GM18502 (cell line): ENCODE measurements around the gene PRODH2.
"Not testable (repeated sequence)": the region's sequence is repeated elsewhere in the genome, so short reads cannot be mapped to it uniquely, and the experiment has no call there.

ENCODE experiments used
- ATAC-seq: cut with Tn5 transposase; IDR thresholded peaks from one replicate; pipeline ENCODE4 v1.9.1; 2021; ENCODE audit warnings: mild to moderate bottlenecking; ENCODE audit not compliant: unreplicated experiment, poor library complexity

Gene PRODH2

DNA sequence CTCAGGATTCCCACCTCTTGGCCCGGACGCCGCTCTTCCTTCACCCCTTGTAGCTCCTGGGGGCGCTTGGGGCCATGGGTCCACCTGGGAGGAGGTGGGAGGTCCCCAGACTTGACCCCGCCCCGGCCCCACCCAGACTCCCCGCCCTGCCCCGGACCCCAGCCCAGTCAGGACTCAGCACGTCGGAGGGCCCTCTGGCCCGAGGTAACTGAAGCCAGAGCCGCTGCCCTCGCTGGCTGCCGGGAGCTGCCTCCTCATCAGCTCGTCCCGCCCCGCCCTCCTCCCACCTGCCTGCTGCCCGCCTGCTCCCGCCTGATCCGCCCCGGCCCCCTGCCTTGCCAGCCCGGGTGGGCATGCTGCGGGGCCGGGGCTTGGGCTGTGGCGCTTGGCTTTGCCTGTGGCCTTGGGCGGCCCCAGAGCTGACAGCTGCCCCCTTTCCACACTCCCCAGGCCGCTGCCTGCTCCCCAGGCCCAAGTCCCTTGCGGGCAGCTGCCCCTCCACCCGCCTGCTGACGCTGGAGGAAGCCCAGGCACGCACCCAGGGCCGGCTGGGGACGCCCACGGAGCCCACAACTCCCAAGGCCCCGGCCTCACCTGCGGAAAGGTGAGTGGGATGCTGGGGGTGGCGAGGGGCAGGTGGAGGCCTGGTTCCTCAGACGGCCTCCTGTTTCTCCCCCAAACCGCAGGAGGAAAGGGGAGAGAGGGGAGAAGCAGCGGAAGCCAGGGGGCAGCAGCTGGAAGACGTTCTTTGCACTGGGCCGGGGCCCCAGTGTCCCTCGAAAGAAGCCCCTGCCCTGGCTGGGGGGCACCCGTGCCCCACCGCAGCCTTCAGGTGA lies 27.9 kb downstream of the PRODH2 start:
- no peak for ATAC-seq

DNA sequence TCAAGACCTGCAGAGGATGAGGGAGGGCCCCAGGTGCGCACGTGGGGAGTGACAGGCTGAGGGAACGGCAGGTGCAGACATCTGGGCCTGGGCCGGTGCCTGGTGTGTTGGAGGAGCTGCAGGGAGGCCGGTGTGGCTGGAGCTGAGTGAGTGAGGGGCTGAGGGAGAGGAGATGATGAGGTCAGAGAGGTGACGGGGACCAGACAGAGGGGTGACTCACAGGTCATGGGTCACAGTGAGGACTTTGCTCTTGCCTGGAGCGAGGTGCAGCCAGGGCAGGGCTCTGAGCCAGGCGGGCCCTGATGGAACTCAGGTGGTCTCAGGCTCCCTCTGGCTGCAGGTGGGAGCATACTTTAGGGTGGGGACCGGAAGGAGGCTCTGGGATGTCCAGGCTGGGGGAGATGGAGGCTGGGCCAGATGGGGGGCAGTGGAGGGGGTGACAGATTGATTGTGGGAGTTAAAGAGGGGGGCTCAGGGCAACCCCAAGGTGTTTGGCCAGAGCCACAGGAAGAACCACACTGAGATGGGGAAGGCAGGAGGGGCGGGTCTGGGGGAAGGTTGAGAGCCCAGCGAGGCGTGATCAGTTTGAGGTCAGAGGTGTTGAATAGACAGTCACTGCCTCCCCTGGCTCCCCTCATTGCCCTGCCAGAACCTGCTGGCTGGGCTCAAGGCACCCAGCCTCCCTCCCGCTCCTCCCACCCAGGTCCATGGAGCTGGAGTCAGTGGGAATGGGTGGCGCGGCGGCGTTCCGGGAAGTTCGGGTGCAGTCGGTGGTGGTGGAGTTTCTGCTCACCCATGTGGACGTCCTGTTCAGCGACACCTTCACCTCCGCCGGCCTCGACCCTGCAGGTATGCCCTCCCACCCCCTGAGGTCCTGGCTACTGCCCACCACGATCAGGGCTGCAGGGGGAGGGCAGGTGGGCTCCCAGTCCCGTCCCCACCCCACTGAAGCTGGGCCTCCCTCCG lies 28.9 kb downstream of the PRODH2 start:
- no peak for ATAC-seq

DNA sequence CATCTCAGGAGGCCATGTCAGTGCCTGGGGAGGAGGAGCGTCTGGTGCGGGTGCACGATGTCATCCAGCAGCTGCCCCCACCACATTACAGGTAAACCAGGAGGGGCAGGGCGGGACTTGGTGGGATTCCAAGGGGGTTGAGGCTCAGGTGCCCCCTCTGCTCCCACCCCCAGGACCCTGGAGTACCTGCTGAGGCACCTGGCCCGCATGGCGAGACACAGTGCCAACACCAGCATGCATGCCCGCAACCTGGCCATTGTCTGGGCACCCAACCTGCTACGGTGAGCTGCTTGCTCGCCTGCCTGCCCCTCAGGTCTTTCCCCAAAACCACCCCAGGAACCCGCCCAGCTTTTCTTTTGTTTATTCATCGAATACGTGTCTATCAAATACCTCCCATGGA lies 30.1 kb downstream of the PRODH2 start:
- ATAC-seq, result no peak

DNA sequence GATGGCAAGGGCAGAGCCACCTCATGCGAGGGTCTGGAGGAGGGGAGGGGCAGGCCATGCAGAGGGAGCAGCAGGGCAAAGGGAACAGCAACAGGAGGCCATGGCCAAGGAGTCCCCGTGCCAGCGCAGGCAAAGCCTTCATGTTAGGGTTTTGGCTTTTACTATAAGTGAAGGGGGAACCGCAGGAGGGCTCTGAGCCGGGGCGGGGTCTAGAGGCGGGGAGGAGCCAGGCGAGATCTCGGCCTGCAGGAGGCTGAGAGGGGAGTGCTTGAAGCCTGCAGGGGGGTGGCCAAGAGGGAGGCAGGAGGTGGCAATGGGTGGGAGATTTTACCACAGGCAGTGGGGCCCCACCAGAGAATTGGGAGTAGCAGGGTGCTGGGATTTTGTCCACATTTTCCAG lies 31.0 kb downstream of the PRODH2 start:
- ATAC-seq, result no peak

DNA sequence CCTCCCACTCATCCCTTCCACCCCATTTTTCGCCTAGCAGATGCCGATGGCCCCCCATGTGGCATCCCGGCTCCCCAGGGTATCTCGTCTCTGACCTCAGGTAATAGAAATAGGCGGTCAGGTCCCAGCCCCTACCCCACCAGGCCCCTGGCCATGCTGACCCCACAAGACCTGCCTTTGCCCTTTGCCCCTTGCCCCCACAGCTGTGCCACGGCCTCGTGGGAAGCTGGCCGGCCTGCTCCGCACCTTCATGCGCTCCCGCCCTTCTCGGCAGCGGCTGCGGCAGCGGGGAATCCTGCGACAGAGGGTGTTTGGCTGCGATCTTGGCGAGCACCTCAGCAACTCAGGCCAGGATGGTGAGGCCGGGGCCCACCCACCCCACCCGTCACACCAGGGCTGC lies 31.9 kb downstream of the PRODH2 start:
- no peak for ATAC-seq

DNA sequence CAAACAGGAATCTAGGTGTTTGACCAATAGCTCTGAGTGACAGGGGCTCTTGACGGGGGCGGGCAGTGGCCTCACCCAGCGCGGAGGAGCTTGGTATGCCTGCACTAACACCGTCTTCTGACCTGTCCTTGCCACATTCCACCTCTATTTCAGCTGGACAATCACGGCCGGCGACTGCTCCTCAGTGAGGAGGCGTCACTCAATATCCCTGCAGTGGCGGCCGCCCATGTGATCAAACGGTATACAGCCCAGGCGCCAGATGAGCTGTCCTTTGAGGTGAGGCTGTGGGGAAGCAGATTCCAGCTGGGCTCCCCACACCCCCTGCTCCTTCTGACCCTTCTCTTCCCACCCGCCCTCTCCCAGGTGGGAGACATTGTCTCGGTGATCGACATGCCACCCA lies 32.6 kb downstream of the PRODH2 start:
- ATAC-seq, result no peak

DNA sequence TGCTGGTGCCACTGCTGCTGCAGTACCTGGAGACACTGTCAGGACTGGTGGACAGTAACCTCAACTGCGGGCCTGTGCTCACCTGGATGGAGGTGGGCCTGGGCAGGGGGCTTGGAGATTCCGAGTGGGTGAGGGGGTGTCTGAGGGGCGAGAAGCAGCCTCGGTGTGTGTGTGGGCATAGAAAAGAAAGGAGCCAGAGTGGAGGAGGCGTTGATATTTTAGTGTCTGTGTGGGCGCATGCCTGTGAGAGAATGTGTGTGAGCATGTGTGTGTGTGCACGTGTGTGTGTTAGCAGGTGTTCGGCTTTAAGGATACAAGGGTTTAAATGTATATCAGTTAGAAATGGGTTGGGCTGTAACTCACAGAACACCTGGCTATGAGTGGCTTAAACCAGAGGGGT lies 33.6 kb downstream of the PRODH2 start:
- no peak for ATAC-seq

DNA sequence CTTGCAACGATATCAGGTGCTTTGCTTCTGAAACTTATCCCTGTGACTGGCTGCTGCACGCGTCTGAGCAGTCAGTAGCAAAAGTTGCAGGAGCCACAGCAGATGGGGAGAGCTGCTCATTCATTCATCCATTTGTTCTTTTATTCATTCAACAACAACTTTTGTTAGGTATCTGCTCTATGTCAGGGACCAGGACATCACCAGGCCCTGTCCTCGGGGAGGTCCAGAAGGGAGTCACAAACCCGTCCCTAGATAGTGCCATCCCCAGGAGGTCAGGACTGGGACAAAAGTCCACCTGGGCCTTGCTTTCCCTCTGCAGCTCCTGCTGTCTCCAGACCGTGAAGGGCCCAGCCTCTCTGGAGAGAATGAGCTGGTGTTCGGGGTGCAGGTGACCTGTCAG lies 34.7 kb downstream of the PRODH2 start:
- no peak for ATAC-seq

DNA sequence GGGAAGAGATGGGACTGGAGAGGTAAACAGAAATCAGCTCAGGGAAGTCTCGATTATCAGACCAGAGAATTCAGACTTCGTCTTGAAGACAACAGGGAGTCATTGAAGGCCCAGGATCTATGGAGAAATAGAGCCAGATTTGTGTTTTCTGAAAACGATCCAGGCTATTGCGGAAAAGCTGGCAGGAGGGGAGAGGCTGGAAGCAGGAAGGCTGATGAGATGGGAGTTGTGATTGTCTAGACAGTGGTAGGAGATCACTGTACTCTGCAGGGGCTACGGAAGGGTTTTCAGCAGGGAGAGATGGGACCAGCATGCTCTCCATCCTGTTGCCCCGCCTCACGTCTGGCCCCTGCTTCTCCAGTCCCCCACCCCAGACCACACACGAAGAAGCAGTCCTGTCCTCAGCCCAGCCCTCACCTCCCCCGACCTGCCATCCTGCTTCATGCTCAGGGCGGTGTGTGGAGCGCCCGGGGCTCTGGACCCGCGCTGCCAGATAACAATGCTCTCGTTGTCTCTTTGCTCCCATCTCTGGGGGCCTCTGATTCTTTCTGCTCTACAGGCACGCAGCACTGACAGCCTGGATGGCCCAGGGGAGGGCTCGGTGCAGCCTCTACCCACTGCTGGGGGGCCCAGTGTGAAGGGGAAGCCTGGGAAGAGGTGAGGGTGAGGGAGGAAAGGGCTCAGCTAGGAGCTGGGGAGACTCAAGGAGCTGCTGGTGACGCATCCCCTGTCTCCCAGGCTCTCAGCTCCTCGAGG lies 35.4 kb downstream of the PRODH2 start:
- ATAC-seq, result no peak

DNA sequence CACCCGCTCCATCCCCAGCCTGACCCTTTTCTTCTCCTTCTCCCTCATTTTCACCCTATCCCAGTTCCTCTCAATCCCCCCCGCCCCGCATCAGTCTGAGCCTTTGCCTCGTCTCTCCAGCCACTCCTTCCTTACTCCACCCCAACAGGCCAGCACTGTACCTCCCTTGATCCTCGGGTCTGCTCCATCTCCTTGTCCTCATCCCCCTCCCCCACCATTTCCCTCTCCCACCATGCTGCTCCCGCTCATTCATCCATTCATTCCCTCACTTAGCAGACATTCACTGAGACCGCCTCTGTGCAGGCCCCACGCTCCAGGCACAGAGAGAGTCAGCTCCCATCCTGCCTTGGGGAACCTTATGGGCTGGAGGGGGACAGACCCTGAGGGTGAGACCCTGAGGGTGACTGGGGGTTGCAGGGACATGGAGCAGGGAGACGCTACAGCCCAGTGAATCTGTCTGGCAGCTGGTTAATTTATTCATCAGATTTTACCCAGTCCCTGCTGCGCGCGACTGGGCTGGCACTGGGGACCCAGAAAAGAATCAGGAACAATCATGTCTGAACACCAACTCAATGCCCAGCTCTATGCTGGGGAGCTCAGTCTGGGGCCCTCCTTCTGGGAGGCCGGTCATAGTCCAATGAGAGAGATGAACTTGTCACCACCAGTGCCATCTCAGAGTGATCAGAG lies 36.4 kb downstream of the PRODH2 start:
- ATAC-seq, result no peak

DNA sequence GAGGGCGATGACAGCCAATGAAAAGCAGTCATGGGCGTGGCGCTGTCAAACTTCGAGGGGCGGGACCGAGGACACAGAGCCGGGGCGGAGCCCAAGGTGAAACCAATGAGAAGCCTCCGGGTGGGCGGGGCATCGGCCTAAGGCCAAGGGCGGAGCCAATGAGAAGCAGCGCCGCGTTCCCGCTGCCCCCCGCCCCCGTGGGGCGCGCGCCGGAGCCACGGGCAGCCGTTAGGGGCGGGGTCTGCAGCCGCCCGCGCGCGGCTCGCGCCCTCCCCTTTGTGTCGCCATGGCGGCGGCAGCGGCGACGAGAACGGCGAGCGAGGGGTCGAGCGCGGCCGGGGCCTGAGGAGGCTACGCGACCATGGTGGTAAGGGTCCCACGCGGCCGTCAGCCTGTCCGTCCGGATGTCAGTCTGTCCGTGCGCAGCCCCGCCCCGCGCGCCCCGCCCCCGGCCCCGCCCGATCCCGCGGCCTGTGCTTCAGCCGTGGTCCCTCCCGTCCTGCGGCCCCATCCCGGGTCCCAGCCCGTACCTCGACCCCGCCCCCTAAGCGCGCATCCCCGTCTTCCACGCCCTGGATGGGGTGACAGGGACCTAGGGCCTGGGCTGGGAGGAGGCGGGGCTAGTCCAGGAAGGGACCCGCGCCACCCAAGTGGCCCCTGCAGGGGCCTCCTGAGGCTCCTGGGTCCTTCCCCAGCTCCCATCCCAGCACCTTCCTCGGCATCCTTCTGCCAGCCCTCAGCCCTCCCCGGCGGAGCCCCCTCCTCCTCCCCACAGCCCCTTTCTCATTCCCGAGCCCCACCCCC lies 37.1 kb downstream of the PRODH2 start, which contains the start of gene ARHGAP33:
TSS of gene ARHGAP33 (plus strand) at position 267 of the 804 bp plus-strand sequence. CDS start at position 362, 95 bp downstream.
- ATAC-seq, result peak; percentile 93

DNA sequence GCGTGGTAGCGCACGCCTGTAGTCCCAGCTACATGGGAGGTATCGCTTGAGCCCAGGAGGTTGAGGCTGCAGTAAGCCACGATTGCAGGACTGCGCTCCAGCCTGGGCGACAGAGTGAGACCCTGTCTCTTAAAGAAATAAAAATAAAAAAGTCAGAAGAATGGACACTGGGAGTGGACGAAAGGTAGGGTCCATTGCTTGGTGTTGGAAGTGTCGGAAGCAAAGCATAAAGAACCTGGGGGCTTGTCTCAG lies 37.7 kb downstream of the PRODH2 start:
- ATAC-seq, result no peak

DNA sequence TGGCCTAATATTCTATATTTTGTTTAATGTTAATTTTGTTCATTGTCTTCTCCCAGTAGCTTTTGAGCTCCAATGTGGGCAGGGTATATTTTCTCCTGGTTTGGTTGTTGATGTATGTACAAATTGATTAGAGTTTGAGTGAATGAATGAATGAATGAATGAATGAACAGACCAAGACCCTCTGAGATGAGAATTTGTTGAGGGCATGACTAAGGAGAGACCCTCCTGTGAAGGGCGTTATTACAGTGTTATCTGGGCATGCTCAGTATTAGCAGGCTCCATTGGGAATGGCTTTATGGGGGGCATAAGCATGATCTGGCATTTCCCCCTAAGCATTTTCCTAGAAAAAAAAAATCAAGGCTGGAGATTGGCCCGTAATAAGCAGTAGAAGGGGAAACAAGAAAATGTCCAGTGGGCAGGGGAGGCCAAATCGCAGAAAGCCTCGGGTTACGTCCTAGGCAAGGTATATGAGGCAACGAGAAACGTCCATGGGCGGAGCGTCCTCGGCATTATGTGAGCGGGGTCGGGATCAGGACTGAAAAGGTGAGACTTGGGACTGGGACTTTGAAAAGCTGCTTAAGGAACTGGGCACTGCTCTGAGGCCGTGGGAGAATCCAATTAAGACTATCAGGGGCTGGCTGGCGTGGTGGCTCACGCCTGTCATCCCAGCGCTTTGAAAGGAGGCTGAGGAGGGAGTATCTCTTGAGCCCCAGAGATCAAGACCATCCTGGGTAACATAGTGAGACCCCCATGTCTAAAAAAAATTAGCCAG lies 38.2 kb downstream of the PRODH2 start:
- no peak for ATAC-seq

DNA sequence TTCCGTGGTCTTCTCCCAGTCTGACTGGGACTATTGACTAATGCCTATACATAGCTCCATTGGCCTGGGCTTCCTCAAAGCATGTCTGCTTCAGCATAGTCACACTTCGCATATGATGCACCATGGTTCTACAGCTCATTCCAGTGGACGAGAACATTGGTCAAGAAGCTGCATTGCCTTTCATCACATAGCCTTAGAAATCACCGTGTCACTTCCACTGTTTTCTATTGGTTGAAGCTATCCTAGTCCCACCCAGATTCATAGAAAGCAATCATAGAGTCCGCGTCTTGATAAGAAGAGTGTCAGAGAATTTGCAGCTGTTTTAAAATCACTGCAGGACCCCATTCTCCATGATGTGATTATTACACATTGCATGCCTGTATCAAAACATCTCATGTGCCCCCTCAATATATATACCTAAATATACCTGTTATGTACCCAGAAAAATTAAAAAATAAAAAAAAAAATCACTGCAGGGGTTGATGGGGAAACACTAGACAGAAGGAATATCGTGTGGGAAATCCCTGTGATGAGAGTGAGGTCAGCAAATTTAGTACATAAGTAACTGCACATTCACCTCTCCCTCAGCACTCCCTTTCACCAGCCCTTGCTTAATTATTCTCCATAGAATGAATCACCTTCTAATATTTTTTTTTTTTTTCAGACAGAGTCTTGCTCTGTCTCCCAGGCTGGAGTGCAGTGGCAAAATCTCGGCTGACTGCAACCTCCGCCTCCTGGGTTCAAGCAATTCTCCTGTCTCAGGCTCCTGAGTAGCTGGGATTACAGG lies 39.4 kb downstream of the PRODH2 start:
- ATAC-seq, result no peak

DNA sequence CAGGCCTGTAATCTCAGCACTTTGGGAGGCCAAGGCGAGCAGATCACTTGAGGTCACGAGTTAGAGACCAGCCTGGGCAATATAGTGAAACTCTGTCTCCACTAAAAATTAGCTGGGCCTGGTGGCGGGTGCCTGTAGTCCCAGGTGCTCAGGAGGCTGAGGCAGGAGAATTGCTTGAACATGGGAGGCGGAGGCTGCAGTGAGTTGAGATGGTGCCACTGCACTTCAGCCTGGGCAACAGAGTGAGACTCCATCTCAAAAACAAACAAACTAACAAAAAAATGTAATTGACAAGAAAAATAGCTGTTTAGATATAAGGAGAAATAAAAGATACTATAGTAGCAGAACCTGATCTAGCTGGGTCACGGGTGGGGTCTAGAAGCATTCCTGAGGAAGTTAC lies 40.3 kb downstream of the PRODH2 start:
- ATAC-seq, result not testable (repeated sequence)

DNA sequence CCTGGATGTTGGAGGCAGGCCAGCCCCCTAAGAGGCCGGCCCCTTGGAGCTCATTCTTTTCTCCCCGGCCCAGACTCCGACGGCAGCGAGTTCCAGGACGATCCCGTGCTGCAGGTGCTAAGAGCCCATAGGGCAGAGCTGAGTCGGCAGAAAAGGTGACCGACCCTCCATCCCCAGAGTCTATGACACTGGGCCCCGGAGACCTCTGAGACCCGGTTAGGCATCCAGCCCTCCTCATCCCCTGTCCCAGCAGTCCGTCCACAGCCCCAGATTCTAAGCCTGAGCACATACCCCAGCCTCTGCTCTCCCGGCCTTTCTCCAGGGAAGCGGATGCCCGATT lies 44.6 kb downstream of the PRODH2 start:
- ATAC-seq, result no peak

DNA sequence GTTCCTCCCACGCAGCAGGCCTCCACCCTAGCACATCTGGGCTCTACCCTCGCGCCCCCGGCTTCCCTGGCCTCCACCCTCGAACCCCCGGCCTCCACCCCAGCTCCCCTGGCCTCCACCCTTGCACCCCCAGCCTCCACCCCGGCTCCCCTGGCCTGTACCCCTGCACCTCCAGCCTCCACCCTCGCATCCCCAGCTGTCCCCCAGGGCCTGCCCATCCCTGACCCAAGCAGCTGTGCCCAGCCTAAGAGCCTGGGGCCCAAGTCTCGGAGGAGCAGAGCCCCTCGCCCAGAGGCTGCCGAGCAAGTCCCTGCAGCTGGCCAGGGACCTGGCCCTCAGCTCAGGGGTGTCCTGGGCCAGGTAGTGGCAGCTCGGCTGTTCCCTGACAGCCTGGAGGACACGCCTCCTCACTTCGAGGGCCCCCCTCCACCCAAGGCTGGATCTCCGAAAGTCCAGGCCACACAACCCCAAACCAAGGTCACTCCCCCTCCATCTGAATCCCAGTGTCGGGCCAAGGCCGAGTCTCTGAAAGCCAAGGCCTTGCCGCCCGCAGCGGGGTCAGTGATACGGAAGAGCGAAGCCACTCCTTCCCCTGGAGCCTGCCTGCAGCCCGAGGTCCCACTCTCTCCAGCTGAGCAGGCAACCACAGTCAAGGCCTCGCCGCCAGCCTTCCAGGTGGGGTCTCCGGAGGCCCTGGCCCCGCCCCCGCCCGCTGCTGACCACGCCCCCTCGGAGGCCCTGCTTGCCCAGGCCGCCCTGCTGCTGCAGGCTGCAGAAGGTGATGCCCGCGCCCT lies 45.2 kb downstream of the PRODH2 start:
- ATAC-seq, result no peak
